NCI-H345 treated with DMSO at 0.1 percent for 48 hours (cell line): ENCODE data around the gene ANTXR2.
"Not testable (repeated sequence)": the region's sequence is repeated elsewhere in the genome, so short reads cannot be mapped to it uniquely, and the experiment has no call there.

Experiments
- DNase-seq: peaks from one replicate; lab custom pipeline; 2025; ENCODE audit not compliant: unreplicated experiment; lab: John Stamatoyannopoulos, UW

ANTXR2 gene

GRCh38 chr4:79993476-79993875 lies 79.6 kb downstream of the ANTXR2 start:
- no peak for DNase-seq

GRCh38 chr4:79991601-79992000 lies 81.4 kb downstream of the ANTXR2 start:
- DNase-seq = no peak

DNA sequence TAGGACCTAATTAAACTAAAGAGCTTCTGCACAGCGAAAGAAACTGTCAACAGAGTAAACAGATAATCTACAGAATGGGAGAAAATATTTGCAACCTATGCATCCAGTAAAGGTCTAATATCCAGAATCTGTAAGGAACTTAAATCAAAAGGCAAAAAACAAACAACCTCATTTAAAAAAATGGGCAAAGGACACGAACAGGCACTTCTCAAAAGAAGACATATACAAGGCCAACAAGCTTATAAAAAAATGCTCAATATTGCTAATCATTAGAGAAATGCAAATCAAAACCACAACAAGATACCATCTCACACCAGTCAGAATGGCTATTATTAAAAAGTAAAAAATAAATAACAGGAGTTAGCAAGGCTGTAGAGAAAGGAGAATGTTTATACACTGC lies 81.9 kb downstream of the ANTXR2 start:
- not testable (repeated sequence) for DNase-seq

DNA sequence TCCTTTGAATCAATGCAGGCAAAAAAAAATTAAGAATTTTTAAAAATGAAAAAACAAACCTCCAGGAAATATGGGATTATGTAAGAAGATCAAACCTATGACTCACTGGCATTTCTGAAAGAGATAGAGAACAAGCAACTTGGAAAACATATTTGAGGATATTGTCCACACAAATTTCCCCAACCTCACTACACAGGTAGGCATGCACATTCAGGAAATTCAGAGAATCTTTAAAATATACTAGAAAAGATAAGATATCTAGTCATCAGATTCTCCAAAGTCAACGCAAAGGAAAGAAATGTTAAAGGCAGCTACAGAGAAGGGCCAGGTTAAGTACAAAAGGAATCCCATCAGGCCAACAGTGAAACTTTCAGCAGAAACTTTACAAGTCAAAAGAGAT lies 85.6 kb downstream of the ANTXR2 start:
- no peak for DNase-seq

DNA sequence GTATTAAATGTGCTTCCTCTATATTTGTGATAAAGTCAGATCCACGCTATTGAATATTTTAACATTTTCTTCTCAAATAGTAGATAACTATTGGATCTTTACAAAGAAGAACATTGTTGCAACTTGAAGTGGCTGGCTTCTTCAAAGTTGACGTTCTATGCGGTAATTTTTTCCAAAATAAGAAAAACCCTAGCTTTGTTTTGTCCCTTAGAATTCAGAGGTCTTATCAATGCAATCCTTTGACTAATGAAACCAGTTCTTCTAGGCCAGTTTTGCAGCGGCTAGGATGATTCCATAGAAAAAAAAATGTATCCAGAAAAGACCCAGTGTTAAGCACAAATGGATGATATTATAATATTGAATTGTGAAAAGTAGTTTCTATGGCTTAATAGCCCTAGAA lies 89.6 kb downstream of the ANTXR2 start:
- no peak for DNase-seq

DNA sequence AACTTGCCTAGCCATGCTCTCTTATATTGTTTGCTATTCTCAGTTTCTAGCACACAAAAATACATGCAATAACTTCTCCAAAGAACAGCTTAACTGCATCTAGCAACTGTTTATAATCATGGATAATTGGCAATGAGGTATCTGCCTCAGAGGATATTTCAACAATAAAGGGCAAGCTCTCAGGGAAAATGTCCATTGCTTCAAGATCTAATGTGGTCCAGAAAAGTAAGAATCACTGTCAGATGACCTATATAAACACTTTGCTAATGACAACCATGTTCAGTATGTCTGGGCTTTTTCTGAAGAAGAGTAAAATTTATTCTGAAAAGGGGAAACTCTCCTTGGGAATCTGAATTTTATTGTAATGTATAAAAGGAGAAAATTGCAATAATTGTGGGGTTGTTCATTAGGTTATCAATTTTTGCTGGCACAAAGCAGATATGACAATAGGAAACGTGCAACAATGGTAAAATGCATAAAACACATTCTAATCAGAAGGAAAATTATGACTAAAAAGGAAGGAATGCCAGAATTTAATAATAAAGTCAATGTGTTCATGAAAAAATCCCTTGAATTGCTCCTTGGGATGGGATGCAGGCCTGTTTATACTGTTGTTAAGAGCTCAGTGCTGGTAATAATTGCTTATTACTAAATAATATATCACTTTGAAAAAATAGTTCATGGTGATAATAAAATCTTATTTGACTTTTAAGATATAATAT lies 90.3 kb downstream of the ANTXR2 start:
- no peak for DNase-seq

DNA sequence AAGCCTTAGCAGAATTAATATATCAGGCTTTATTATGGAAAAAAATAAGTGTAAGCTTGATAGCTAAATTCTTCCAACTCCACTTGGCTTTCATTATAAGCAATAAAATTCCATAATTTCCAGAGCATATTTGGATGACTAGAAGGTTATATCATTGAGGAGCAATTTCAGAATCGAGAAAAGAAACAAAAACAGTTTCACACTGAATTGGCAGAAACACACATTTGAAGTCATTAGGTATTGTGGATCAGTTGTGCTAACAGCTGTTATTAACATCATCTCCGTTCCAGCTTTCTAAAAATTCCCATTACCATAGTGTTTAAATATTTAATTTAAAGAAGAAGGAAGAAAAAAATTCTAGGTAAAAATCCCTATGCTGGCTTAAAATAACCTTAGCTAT lies 92.6 kb downstream of the ANTXR2 start:
- no peak for DNase-seq

GRCh38 chr4:79979785-79980437 lies 93.1 kb downstream of the ANTXR2 start:
- no peak for DNase-seq

DNA sequence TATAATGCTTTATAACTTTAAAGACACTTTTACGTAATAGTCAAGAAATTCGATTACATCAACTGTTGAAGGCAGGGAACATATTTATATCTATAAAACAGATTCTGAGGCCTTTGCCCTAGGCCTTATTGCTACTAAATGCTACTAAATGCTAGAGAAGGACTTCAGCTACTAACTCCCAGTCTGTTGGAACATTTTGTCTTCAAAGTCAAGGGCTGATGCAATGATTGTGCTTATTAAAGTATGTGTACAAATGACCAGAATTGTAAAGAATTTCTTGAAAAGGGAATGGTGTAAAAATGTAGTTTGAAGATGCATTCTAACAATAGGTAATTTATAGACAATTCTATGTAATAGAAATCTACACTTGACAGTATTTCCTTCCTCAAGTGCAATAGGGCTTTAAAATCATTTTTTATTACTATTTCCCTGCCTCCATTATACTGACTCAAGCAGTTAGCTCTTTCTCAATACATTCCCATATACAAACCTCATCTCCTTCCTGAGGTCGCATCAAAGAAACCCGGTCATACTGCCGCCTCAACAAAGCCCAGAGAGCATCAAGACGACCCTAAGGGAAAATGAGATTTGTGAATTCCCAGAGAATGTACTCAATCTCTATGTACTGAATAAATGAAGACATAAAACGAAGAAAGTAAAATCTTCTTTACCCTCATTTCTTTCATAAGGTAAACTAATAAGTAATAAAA lies 95.7 kb downstream of the ANTXR2 start:
- no peak for DNase-seq

DNA sequence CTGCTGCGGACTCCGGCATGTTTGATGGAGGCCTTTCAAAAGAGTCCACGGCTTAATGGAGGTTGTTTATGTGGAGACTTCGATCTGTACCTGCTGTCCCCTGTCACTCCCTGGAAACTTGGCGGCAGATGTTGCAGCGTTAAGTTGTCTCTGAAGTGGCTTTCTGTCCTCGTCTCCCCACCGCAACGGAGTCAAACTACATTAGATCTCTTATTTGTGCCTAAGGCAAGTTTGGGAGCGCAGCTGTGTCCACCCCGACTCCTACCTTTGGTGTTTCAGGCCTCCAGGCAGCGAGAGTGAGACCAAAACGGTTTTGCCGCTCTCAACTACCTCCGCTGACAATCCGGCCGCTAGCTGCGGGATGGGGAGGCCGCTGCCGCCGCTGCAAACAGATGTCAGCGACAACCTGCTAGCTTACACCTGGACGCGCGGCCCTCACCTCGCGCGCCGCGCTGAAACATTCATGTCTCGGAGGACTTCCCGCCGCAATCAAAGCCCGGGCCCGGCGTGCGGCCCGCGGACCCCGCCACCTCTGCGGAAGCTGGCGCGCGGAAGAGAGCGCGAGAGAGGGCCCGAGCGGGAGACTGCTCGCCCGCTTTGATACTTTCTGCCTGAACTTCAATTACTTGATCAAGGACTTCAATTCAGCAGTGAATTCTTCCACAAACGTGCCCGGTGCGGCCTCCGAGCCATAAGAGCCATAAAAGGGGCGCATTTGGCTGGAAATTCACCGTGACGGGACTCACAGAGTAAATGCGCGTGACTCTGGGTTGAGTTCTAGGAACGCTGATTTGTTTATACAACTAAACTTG lies 108.4 kb downstream of the ANTXR2 start:
- DNase-seq = no peak

DNA sequence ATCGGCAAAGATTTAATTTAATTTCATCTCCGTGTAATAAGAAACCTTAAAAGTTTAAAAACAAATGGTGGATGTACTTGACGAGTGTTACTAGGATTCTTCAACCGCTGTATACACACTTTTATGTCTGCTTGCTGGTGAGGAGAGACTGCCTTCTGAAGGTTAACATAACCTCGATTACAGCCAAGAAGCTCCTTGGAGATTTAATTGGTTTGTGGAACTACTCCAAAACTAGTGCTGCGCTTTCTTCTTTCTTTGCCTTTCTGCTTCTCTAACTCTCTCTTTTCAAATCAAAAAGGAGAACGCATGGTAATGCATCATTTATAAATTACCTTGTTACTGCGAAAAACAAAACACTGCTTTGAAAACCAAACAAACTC lies 109.0 kb downstream of the ANTXR2 start:
- DNase-seq = no peak

GRCh38 chr4:79959652-79960051 lies 113.4 kb downstream of the ANTXR2 start:
- DNase-seq = peak; percentile 1

GRCh38 chr4:79958466-79959264 lies 114.4 kb downstream of the ANTXR2 start:
- DNase-seq = no peak

GRCh38 chr4:79949178-79949577 lies 123.9 kb downstream of the ANTXR2 start:
- DNase-seq = no peak

DNA sequence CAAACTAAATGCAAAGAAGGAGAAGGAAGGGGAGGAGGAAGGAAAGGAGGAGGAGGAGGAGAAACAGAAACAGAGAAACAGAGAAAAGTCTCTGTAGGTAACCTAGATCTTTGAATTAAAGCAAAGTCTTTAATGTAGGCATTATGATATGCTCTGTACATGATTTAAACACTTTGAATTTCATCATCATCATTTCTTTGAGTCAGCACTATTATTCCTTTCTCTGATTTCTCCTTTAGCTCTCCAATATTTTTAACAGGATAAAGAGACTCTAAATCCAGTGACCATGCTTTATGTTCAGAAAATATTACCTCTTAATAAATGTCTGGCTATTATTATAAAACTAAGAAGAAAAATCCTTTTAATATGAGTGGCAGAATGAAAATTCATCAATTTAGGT lies 124.3 kb downstream of the ANTXR2 start:
- no peak for DNase-seq

DNA sequence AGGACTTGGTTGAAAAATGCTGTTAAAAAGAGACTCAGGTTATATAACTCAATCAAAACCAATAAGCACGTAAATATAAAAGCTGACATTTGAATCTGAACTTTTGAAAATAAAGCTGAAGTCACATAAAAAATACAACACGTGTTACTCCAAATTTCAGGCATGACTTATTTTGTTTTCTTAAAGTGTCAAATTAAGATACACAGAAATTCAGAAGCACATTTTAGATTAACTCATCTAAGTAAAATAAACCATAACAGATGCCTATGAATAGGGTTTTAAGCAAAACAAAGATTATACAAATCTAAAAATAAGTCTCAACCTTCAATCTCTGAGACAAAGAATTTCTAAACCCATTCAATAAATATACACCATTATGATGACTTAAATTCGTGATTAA lies 124.8 kb downstream of the ANTXR2 start:
- no peak for DNase-seq

- no peak for DNase-seq
Observed at GRCh38 chr4:79947386-79947785, 125.6 kb downstream of the ANTXR2 start.

DNA sequence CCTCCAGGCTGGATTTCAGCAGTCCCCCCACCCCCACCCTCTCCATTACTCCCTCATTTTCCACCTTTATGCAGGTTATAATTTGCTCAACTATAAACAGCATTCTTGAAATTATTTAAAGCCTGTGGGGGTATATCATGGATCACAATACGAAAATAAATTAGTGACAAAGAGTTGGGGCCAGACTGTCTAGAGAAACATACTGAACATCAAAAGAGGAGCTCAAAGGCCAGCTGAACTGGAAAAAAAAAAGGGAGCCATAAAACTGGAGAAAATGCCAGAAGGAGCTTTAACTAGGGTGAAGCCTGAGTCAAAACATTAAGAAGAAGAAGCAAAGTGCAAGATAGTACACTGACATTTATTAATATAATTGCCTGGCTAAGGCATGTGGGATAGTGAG lies 137.8 kb downstream of the ANTXR2 start:
- DNase-seq = no peak

DNA sequence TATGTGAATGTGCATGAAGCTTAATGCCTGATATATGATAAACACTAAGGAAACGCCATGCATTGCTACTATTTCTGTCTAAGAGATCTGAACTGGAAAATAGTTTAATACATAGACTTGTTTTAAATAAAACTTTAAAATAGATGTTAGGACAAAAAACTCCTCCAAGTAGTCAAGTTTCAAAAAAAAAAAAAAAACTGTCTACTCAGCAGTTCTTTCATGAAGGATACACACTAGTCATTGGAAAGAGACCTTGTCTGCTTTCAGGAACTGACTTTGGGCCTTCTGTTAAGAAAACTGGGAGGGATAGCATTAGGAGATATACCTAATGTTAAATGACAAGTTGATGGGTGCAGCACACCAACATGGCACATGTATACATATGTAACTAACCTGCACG lies 138.4 kb downstream of the ANTXR2 start:
- no peak for DNase-seq

DNA sequence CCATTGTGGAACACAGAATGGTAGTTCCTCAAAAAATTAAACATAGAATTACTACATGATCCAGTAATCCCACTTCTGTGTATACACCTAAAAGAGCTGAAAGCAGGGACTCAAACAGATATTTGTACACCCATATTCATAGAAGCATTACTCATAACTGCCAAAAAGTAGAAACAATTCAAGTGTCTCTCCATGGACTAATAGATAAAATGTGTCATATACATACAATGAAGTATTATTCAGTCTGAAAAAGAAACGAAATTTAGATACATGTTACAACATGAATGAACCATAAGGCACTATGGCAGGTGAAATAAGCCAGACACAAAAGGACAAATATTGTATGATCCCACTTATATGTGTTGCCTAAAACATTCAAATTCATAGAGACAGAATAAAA lies 145.1 kb downstream of the ANTXR2 start:
- DNase-seq = no peak

DNA sequence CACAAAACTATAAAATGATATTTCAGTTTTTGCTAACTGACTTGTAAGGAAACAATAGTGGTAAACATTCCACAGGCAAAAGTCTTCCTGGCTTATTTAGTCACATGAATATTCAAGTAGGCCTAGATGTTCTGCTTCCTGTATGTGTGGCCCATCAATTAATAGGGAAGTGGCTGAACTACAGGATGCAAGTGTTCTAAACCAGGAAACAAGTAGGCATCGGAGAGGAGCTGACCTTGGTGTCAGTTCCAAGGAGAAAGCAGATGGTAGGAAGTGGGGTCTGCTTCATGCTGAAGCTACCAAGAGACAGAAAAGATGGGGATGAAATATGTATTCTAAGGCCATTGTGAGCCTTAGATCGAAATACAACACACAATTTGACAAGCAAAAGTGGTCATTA lies 149.7 kb downstream of the ANTXR2 start:
- no peak for DNase-seq
